ENCODE measurements around the gene SELENOF.
A peak's percentile ranks its signal among the peaks of the same experiment; 100 is the strongest.
"Not testable (repeated sequence)": the region's sequence is repeated elsewhere in the genome, so short reads cannot be mapped to it uniquely, and the experiment has no call there.

Gene SELENOF

GRCh38 chr1:86915737-86916235 lies 1.9 kb upstream of the SELENOF start:
- DNase-seq, result no peak

- DNase-seq, result peak; percentile 23 to 51
Observed at GRCh38 chr1:86914998-86915736, 1.2 kb upstream of the SELENOF start.

- no peak for DNase-seq
Observed at GRCh38 chr1:86914601-86914997, 673 bp upstream of the SELENOF start, which contains the start of gene HS2ST1. TSS of gene HS2ST1 (plus strand) at chr1:86914635.

GRCh38 chr1:86913399-86913895 lies 479 bp downstream of the SELENOF start:
- peak; percentile 27 to 37 for DNase-seq

- no peak for DNase-seq
Observed at GRCh38 chr1:86912281-86912900, 1.5 kb downstream of the SELENOF start.

GRCh38 chr1:86906419-86906818 lies 7.5 kb downstream of the SELENOF start:
- DNase-seq, result no peak

- DNase-seq, result no peak
Observed at GRCh38 chr1:86905875-86906274, 8.1 kb downstream of the SELENOF start.

GRCh38 chr1:86899401-86899800 lies 14.5 kb downstream of the SELENOF start:
- not testable (repeated sequence) for DNase-seq

GRCh38 chr1:86888327-86888726 lies 25.6 kb downstream of the SELENOF start:
- DNase-seq, result no peak

GRCh38 chr1:86887479-86888162 lies 26.3 kb downstream of the SELENOF start:
- no peak for DNase-seq

- no peak for DNase-seq
Observed at GRCh38 chr1:86875722-86876121, 38.2 kb downstream of the SELENOF start.

GRCh38 chr1:86872086-86872485 lies 41.8 kb downstream of the SELENOF start:
- DNase-seq, result no peak

GRCh38 chr1:86871001-86871400 lies 42.9 kb downstream of the SELENOF start:
- no peak for DNase-seq

GRCh38 chr1:86868477-86868876 lies 45.4 kb downstream of the SELENOF start:
- no peak for DNase-seq

- not testable (repeated sequence) for DNase-seq
Observed at GRCh38 chr1:86867278-86867677, 46.6 kb downstream of the SELENOF start.

GRCh38 chr1:86866665-86867064 lies 47.3 kb downstream of the SELENOF start:
- no peak for DNase-seq

GRCh38 chr1:86865973-86866637 lies 47.8 kb downstream of the SELENOF start:
- DNase-seq, result peak in 1 of 2 donors; percentile 15

GRCh38 chr1:86862920-86863319 lies 51.0 kb downstream of the SELENOF start:
- DNase-seq, result no peak

GRCh38 chr1:86861424-86861823 lies 52.5 kb downstream of the SELENOF start:
- DNase-seq, result no peak

GRCh38 chr1:86860424-86860823 lies 53.5 kb downstream of the SELENOF start:
- DNase-seq, result no peak

GRCh38 chr1:86860020-86860419 lies 53.9 kb downstream of the SELENOF start:
- DNase-seq, result no peak

- DNase-seq, result no peak
Observed at GRCh38 chr1:86858524-86859261, 55.2 kb downstream of the SELENOF start.

Measured in CD4-positive, alpha-beta T cell treated with Interleukin-1 beta for 1 hour (primary cell).